GM19193 (cell line): ENCODE results near the gene ZC3H13.

Experiments used
- POLR2A ChIP-seq: IDR thresholded peaks from 4 replicates; pipeline ENCODE4 v1.6.1; 2011; ENCODE audit not compliant: insufficient read depth, insufficient read length; ENCODE audit errors: extremely low read depth

ZC3H13 gene

GRCh38 chr13:46075811-46076210 lies 23.3 kb upstream of the ZC3H13 start:
- no peak for TF ChIP-seq POLR2A

GRCh38 chr13:46071590-46072249 lies 19.2 kb upstream of the ZC3H13 start:
- no peak for TF ChIP-seq POLR2A

GRCh38 chr13:46063292-46063691 lies 10.7 kb upstream of the ZC3H13 start:
- no peak for TF ChIP-seq POLR2A

GRCh38 chr13:46062185-46062584 lies 9.6 kb upstream of the ZC3H13 start:
- TF ChIP-seq POLR2A = no peak

- TF ChIP-seq POLR2A = no peak
Observed at GRCh38 chr13:46059405-46059804, 6.9 kb upstream of the ZC3H13 start.

- no peak for TF ChIP-seq POLR2A
Observed at GRCh38 chr13:46058268-46058667, 5.7 kb upstream of the ZC3H13 start.

GRCh38 chr13:46057256-46058015 lies 4.9 kb upstream of the ZC3H13 start:
- TF ChIP-seq POLR2A = no peak

GRCh38 chr13:46053162-46054012 lies 841 bp upstream of the ZC3H13 start:
- TF ChIP-seq POLR2A = no peak

GRCh38 chr13:46051968-46052318 lies 603 bp downstream of the ZC3H13 start:
- no peak for TF ChIP-seq POLR2A

GRCh38 chr13:46050771-46051170 lies 1.8 kb downstream of the ZC3H13 start:
- no peak for TF ChIP-seq POLR2A

GRCh38 chr13:46045424-46045823 lies 7.1 kb downstream of the ZC3H13 start:
- no peak for TF ChIP-seq POLR2A

- TF ChIP-seq POLR2A = no peak
Observed at GRCh38 chr13:46043647-46044046, 8.9 kb downstream of the ZC3H13 start.

GRCh38 chr13:46041419-46041839 lies 11.1 kb downstream of the ZC3H13 start:
- no peak for TF ChIP-seq POLR2A

- TF ChIP-seq POLR2A = no peak
Observed at GRCh38 chr13:46040763-46041162, 11.8 kb downstream of the ZC3H13 start.

- TF ChIP-seq POLR2A = no peak
Observed at GRCh38 chr13:46039411-46040182, 12.9 kb downstream of the ZC3H13 start.
